SIG-M5 treated with dmso at 0.1 percent for 504 hours (cell line): ENCODE data around the gene MAGI3.
A peak's percentile ranks its signal among the peaks of the same experiment; 100 is the strongest.
"Not testable (repeated sequence)": the region's sequence is repeated elsewhere in the genome, so short reads cannot be mapped to it uniquely, and the experiment has no call there.

Experiments used
- DNase-seq: peaks from one replicate; lab custom pipeline; 2025; ENCODE audit not compliant: unreplicated experiment; lab: John Stamatoyannopoulos, UW

Gene MAGI3

DNA sequence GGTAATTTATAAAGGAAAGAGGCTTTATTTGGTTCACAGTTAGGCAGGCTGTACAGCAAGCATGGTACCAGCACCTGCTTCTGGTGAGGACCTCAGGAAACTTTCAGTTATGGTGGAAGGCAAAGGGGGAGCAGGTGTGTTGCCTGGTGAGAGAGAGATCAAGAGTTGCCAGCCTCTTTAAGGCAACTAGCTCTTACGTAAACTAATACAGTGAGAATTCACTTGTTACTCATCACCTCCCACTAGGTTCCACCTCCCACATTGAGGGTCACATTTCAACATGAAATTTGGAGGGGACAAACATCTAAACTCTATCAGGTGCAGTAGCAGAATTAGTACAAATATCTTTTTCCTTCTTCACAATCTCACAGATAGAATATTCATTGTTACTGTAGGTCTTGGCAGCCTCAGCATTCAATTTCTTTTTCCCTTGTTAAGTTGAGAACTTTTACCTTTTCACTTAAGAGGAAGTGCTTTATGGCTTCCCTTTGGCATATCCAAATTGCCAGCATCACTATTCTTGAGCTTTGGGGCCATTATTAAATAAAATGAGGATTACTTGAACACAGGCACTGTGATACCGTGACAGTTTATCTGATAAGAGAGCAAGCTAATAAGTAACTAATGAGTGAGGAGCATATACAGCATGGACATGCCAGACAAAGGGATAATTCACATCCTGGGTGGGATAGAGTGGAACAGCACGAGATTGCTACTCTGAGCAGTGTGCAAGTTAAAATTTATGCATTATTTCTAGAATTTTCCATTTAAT lies 48.4 kb downstream of the MAGI3 start:
- DNase-seq = no peak

DNA sequence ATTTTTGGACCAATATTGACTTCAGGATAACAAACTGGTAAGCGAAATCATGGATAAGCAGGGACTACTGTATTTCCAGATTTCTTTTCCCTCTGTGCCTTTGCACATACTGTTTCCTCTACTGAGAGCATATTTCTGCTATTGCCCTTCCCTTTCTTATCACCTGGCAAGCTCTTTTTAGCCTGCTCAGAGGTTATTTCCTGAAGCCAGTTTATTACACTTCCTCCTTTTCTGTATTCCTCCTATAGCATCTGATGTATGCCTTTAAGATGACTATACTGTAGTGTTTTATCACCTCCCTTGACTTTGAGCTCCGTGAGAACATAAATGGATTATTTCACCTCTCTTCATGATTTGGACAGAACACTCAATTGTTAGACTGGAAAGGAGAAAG lies 49.0 kb downstream of the MAGI3 start:
- no peak for DNase-seq

- DNase-seq = no peak
Measured at GRCh38 chr1:113442131-113442530, 51.8 kb downstream of the MAGI3 start.

DNA sequence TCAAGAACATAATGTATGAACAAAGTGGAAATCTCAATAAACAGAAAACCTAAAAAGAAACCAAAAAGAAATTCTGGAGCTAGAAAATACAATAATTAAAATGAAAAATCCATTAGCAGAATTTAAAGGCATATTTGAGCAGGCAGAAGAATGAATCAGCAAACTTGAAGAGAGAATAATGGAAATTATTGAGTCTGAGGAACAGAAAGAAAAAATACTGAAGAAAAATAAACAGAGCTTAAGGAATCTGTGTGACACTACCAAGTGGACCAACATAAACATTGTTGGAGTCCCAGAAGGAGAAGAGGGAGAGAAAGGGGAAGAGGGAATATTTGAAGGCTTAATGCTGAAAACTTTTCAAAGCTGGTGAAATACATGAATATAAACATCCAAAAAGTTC lies 54.5 kb downstream of the MAGI3 start:
- no peak for DNase-seq

DNA sequence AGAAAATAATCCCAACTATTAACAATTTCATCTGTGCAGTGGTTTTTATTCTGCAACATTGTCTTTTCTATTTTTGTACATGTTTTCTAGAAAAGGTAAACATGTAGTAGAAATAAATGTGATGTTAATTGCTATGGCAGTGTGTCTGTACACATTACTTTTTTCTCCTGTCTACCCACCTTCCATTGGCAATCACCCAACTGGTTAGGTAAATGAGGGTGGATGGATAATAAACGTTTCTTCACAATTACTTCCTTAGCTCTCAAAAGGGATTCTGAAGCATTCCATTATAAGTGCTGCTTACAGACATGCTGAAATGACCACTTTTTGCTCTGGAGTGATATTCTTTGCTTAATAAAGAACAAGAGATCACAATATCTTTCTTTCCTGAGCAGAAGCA lies 61.4 kb downstream of the MAGI3 start:
- no peak for DNase-seq

- DNase-seq = peak; percentile 50
Measured at GRCh38 chr1:113452921-113453770, 62.8 kb downstream of the MAGI3 start.

DNA sequence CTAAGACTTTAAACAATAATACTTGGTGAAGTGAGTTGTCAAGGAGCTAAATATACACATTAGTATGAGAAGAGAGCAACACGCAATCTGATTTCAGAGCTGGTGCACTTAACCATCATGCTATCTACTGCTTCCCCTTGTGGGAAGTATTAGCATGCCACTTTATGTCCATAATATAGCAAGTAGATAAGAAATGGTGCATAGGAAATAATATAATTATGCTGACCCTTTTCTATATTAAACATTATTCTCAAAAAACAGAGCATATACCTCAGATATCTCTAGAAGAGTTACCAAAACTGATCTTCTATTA lies 63.4 kb downstream of the MAGI3 start:
- no peak for DNase-seq

DNA sequence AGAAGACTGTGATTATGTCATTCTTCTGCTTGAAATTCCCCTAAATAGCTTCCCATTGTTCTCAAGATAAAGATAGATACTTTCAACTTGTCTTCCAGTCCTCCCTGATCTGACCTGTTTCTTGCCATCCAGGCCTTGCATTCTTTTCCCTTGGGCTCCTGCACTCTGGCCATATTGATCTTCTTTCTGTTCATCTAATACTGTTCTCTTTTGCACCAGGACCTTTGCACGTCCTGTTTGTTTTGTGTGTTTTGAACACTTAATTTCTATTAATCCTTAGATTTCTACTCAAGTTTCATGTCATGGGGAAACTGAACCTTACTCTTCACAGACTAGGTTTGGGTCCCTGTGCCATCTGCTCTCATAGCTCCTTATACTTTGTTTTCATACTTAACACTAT lies 65.1 kb downstream of the MAGI3 start:
- no peak for DNase-seq

DNA sequence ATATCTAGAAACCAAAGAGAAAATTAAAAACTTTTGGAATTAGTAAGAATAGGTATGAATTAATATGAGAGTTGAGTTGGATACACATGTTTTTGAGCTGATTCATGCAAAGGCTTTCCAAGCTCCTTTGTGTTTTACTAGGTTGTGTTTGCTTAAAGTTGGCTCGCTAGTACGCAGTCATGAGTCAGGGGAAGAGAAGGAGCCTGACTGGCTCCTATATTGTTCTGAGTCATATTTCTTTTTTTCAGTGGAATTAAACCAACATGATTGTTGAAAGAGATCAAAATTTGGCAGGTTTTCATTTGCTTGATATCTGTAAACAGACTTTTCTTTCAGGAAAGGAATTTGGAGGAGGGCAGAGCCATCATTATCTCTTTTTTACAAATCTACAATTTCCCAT lies 66.7 kb downstream of the MAGI3 start:
- peak; percentile 36 for DNase-seq

DNA sequence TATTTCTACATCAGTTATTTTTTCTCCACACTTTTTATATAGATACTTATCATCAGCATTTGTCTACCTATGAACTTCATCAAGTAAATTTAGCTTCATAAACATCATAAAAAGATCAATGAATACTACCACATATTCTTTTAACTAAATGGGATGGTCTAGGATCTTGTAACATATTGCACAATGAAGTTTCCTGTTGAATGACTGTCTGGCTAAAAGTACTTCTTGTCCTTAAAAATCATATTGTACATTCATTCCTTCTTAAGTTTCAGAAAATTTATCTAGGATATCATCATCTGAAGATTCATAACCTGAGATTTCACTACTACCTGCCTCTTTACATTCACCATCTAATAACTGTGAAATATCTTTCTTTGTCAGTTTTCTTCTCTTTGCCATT lies 69.0 kb downstream of the MAGI3 start:
- DNase-seq = no peak

- no peak for DNase-seq
Measured at GRCh38 chr1:113467991-113468390, 77.7 kb downstream of the MAGI3 start.

- DNase-seq = not testable (repeated sequence)
Measured at GRCh38 chr1:113478427-113479195, 88.3 kb downstream of the MAGI3 start.

GRCh38 chr1:113479713-113480676 lies 89.7 kb downstream of the MAGI3 start:
- no peak for DNase-seq

GRCh38 chr1:113485131-113485530 lies 94.8 kb downstream of the MAGI3 start:
- DNase-seq = not testable (repeated sequence)

- DNase-seq = no peak
Measured at GRCh38 chr1:113488576-113489177, 98.4 kb downstream of the MAGI3 start.

DNA sequence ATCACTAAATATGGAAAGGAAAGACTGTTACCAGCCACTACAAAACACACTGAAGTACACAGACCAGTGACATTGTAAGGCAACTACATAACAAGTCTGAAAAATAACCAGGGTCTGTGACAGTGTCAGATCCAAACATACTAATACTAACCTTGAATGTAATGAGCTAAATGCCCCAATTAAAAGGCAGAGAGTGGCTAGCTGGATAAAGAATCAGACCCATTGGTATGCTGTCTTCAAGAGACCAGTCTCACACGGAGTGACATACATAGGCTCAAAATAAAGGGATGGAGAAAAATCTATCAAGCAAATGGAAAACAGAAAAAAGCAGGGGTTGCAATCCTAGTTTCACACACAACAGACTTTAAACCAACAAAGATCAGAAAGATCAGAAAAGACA lies 100.1 kb downstream of the MAGI3 start:
- DNase-seq = no peak

DNA sequence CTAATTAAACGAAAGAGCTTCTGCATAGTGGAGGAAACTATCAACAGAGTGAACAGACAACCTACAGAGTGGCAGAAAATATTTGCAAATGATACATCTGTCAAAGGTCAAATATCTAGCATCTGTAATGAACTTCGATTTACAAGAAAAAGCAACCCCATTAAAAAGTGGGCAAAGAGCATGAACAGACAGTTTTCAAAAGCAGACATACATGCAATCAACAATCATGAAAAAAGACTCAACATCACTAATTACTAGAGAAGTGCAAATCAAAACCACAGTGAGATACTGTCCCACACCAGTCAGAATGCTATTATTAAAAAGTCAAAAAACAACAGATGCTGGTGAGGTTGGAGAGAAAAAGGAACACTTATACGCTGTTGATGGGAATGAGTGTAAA lies 103.2 kb downstream of the MAGI3 start:
- no peak for DNase-seq

- DNase-seq = no peak
Measured at GRCh38 chr1:113505357-113505756, 115.0 kb downstream of the MAGI3 start.

DNA sequence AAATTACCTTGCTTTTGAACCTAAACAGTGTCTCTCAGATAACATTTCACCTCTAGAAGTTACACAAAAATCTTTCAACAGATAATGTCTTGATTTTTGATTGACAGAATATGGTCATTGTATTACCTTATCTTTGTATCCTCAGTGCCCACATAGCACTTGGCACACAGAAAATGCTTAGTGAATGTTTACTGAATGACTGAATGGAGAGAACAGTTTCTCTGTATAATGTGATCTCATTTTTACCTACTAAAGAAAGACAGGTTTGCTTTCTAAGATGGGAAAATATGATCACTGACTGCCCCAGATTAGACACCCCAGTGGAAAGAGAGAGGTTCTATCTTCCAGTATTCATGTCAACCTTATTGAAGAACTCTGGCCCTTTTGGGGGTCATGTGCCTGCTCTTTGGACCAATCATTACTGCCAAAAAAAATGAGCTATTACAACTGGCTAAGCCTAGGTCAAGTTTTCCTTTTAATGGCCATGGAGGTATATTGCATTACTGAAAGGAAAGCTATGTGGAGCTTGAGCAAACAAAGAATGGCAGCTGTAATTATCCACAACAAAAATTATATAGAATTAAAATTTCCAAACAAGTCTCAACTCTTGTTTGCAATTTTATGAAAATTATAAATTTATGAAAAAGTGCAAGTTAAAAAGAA lies 117.4 kb downstream of the MAGI3 start:
- DNase-seq = no peak
